GM10266 (cell line): ENCODE results near the gene SKP1.

Source experiments
- DNase-seq: peaks from one replicate; pipeline ENCODE4 v3.0.0; 2012; ENCODE audit errors: extremely low spot score
- TF ChIP-seq, protein P1 (sequence below): IDR thresholded peaks from 2 replicates; pipeline ENCODE4 v1.5.1; 2012; ENCODE audit warnings: mild to moderate bottlenecking, low read depth; ENCODE audit not compliant: control insufficient read depth, insufficient read depth; ENCODE audit errors: missing control alignments

The SKP1 gene

DNA sequence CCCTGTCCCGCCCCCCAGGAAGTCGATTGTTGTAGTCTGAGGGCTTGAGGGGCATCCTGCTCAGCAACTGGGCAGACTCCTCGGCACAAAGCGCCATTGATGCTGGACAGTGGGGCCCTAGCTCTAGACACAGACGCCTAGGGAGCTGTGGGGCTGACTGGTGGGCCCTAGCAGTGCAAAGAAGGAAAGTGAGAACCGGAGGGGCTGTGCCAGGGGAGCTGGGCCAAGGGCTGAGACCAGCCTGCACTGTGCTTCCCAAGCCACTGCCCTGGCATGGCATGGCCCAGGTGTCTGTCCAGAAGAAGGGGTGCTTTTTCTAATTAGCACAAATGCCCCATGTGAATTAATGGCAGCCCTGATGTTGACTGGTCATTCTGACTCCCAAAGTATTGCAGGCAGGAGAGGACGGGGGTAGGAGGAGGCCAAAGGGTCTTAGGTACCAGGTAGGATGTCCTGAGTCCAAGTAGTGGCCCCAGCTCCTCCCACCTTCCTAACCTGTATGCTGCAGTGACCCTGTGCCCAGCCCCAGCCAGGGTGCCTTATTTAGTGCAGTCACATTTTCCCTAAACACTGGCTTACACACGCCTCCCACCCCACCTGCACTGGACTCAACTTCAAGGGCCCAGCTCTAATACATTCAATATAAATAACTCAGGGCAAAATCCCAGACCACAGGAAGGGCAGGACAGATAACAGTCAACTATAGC is 46.4 kb downstream of the SKP1 start:
- DNase-seq, result no peak
- TF ChIP-seq, protein P1, sequence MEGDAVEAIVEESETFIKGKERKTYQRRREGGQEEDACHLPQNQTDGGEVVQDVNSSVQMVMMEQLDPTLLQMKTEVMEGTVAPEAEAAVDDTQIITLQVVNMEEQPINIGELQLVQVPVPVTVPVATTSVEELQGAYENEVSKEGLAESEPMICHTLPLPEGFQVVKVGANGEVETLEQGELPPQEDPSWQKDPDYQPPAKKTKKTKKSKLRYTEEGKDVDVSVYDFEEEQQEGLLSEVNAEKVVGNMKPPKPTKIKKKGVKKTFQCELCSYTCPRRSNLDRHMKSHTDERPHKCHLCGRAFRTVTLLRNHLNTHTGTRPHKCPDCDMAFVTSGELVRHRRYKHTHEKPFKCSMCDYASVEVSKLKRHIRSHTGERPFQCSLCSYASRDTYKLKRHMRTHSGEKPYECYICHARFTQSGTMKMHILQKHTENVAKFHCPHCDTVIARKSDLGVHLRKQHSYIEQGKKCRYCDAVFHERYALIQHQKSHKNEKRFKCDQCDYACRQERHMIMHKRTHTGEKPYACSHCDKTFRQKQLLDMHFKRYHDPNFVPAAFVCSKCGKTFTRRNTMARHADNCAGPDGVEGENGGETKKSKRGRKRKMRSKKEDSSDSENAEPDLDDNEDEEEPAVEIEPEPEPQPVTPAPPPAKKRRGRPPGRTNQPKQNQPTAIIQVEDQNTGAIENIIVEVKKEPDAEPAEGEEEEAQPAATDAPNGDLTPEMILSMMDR, result no peak

DNA sequence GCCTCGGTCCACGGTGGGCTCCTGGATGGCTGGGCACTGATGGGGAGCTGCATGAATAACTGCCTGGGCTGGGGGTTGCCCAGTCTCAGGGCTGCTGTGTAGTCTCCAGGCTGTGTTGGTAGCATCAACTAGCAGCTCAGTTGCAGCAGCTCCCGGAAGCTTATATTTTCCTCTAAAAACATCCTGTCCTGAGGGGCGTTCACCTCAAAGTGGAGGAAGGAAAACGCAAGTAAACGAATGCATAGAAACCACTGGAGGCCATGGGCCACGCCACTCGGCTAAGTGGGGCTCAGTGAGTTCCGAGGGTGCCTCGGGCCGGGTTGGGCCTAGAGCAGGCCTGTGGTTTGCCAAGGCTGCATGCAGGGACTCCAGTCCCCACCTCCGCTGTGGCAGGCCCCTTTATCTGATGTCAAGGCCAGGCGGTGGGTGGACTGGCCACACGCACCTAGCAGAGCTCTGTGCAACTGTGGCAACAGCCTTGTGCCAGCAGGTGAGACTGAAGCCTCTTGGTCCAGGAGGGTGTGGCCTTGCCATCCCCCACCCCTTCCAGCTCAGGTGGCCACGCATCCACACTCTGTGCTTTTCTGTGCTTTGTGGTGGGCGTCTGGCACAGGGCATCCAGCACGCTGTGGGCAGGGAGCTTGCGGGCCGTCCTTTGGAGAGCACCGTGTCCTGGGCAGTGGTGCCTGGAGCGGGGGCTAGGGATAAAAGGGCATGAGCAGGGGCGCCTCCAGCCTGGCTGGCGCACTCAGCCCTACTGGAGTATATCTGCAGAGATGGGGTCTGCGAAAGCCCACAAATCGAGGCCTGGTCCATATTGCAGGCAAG is 47.1 kb downstream of the SKP1 start:
- TF ChIP-seq, protein P1, result no peak
- no peak for DNase-seq

DNA sequence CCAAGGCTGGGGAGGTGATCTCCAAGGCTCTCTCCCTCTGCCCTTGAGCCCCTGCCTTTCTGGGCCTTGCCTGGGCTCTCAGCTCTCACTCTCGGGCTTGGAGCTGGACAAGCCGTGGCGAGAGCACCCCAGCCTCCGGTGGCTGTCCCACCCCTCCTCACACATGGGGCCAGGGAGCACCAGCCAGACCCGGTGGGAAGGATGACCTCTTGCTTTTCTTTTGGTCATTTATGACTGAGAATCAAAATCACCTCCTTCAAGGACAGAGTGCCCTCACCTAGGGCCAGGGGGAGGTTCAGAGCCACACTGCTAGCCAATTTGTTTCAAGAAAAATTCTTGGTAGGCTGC is 48.1 kb downstream of the SKP1 start:
- no peak for DNase-seq
- TF ChIP-seq, protein P1, result no peak

DNA sequence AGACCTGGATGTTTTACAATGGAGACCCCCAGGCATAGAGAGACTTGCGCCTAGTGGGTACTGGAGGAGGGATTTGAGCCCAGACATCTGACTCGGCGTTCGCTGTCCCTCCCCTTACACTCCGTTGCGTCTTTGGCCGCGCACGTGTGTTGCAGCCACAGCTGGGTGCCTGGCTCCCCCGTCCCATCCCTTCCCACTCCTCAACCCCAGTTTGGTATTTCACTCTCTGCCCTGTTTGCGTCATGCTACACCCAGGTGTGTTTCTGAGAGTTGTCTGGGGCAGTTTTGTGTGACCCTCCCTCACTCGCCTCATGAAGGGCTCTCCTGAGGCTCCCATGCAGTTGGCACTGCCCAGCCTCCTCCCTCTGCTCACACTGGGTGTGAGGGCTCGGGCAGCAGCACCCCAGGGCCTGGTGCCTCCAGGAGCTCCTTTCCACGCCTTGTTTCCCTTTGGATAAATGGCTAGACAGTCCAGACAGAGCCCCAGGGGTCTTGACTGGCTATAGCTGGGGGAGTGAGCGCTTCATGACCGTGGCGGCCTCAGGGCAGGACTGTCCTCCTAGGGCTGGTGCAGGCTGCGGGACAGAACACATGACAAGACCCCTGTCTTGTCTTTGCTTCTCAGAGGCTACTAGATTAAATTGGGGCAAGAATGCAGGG is 48.6 kb downstream of the SKP1 start:
- TF ChIP-seq, protein P1, result no peak
- DNase-seq, result no peak

DNA sequence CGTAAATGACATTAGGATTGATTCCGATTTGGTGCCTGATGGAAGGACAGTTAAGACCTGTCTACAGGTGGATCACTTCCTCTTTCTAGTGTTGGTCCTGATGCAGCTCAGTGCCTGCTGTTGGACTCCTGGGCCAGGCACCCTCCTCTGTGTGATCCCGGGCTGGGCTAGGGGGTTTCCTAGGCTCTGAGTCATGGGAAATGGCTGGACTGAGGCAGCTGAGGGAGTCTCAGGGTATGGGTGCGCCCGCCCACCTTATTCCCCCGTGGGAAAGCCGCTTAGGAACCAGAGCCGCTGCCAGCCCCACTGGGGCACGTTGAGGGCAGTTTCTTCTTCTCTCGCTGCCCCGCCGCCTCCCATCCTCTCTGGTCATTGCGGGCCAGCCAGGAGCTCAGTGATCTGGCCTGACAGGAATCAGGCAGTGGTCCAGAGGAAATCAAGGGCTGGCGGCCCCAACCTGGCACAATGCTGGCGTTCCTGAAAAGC is 49.3 kb downstream of the SKP1 start:
- TF ChIP-seq, protein P1, result no peak
- DNase-seq, result no peak

DNA sequence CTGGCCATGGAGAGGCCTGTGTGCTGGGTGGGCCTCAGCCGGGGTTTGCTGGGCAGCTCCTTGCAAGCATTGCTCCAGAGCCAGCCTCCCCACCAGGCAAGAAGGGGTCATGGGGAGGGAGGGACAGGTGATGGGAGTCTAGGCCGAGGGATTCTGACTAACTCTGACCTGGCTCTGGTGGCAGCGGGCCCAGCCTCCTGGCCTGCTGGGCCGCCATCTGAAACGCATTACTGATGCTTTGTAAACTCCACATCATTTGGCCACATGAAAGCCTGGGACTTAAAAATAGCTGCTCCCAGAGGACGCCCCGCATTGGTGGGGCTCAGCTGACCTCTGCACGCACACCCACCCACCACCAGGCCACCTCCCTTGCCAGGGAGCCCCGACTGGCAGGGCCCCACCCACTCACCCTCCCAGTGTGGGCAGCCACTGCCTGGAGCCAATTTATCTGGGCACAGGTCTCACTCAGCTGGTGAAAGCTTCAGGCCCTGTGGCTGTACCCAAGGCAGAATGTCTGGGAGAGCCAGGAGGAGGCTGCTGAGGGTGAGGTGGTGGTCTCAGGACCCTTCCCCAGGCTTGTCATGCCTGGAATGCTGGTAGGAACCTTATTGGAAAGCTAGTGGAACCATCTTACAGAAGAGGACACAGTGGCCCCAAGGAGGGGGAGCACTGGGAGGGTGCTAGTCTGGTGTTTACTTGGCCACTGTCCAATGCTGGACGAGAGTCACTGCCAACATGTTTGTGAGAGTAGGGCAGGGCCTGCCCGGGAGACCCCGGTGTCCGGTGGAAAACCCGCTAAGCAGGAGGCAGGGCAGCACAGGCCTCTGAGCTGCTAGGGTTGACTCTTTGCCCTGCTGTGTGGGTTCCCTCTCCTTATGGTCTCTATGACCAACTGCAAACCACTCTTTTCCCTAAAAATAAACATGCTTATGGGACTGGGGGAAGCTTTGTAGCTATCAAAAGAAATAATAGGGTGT is 51.4 kb downstream of the SKP1 start:
- TF ChIP-seq, protein P1, result no peak
- DNase-seq, result no peak
